HG02981 (cell line): ENCODE results near the gene PEAR1.

Experiments
- ATAC-seq: cut with Tn5 transposase; IDR thresholded peaks from one replicate; pipeline ENCODE4 v1.9.1; 2021; ENCODE audit warnings: mild to moderate bottlenecking, moderate library complexity; ENCODE audit not compliant: unreplicated experiment

PEAR1 gene, protein sequence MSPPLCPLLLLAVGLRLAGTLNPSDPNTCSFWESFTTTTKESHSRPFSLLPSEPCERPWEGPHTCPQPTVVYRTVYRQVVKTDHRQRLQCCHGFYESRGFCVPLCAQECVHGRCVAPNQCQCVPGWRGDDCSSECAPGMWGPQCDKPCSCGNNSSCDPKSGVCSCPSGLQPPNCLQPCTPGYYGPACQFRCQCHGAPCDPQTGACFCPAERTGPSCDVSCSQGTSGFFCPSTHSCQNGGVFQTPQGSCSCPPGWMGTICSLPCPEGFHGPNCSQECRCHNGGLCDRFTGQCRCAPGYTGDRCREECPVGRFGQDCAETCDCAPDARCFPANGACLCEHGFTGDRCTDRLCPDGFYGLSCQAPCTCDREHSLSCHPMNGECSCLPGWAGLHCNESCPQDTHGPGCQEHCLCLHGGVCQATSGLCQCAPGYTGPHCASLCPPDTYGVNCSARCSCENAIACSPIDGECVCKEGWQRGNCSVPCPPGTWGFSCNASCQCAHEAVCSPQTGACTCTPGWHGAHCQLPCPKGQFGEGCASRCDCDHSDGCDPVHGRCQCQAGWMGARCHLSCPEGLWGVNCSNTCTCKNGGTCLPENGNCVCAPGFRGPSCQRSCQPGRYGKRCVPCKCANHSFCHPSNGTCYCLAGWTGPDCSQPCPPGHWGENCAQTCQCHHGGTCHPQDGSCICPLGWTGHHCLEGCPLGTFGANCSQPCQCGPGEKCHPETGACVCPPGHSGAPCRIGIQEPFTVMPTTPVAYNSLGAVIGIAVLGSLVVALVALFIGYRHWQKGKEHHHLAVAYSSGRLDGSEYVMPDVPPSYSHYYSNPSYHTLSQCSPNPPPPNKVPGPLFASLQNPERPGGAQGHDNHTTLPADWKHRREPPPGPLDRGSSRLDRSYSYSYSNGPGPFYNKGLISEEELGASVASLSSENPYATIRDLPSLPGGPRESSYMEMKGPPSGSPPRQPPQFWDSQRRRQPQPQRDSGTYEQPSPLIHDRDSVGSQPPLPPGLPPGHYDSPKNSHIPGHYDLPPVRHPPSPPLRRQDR

DNA sequence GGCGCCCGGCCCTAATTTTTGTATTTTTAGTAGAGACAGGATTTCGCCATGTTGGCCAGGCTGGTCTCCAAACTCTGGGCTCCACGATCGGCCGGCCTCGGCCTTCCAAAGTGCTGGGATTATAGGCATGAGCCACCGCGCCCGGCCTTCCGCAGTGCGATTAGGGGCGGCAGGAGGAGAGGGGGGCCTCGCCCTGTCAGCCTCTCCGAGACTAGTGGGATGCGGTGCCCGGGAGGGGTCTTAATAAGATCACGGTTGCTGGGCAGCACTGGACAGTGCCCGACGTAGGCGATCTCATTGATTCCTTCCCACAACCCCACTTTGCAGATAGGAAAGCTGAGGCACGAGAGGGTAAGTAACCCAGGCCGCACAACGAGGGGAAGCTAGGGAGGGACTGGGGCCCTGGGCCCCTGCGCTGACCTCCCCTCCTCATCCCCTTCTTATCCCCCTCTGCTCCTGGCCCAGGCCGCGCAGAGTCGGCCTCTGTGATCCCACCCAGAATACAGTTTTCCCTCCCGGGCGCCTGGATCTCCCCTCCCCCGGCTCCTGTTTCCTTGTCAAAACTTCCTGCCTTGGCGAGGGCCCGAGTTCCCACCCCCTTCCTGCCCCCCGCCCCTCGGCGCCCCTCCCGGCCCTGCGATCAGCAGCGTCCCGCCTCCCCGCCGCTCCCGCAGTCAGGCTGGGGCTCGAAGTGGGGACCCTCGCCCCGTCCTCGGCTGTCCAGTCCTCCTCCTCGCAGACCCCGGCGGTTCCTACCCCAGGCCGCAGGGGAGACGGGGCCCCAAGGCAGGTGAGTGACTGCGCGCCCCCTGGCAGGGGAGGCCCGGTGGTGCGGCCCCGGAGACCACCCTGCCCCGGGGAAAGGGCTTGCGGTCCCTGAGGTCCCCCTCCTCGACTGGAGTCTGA is at the start of gene PEAR1:
TSS of gene PEAR1 (plus strand) at position 671 of the 906 bp plus-strand sequence. CDS start 10,209 bp downstream, outside the sequence.
- no peak for ATAC-seq

DNA sequence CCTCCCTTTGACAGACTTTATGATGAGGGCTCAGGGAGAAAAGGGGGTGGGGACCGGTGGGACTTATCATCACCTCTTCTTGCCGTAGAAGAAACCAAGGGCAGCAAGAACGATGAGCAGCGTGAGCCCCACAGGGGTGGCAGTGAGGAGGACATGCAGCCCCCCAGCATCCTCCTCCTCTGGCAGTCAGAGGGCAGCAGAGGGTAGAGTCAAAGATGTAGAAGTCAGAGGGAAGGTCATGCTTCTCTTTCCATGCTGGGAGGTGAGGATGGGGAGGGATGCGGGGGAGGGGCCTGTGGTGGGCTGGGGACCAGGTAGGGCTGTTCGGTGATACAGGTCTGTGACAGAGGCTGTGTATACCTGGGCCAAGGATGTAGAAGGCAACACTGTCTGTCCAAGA is 49.4 kb upstream of the PEAR1 start:
- ATAC-seq = no peak

DNA sequence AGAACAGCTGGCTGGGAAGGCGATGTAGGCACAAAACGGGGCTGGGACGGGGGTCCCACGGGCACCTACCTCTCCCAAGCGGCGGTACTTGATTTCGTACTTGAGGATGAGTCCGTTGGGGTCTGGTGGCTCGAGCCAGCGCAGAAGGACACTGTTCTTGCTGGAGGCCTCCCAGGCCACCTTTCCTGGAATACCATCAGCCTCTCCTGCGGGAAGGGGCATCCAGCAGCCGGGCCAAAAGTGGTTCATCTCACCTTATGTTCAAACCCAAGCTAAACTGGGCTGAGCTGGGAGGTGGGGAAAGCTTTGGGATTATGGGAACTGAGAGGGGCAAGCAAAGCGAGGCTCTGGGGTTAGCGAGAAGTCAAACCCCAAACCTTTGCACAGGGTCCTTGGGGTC is 48.9 kb upstream of the PEAR1 start:
- no peak for ATAC-seq

DNA sequence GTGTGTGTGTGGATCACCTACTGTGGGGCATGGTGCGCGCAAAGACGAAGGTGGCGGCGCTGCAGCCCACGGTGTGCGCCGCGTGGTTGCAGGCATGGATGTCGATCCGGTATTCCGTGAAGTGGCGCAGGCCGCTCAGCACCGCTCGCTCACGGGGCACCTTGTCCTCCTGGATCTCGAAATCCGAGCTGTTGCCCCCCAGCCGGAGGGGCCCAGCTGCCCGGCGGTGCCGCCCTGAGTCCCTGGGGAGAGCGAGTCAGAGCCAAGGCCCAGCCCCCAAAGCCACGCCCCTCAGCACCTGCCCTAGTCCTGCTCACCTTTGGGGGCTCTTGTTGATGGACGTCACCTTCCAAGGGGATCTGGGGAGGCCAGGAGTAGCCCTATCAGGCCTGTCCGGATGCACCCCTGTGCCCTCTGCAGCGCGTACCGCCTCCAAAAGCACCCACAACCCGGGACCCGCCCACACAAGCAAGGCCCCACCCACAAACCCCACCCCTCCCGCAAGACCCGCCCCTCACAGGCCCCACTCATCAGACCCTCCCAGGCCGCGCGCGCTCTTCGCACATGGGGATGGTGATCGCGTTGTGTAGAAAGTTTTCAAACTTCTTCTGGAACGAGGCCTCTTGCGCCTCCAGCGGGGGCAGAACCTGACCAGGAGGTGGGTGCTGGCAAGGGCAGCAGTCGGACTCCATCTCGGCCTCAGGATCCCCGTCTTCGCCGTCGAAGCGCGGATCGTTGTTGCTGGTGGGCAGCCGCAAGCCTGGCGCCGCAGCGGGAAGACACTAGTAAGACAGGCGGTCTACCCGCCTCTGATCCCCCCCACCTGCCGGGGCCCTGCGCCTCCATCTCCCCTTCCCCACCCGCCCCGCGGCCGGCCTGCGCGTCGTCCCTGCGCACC is 48.2 kb upstream of the PEAR1 start:
- no peak for ATAC-seq

- ATAC-seq = no peak
These were observed 47.5 kb upstream of the PEAR1 start for GRCh38 chr1:156845953-156846545.

DNA sequence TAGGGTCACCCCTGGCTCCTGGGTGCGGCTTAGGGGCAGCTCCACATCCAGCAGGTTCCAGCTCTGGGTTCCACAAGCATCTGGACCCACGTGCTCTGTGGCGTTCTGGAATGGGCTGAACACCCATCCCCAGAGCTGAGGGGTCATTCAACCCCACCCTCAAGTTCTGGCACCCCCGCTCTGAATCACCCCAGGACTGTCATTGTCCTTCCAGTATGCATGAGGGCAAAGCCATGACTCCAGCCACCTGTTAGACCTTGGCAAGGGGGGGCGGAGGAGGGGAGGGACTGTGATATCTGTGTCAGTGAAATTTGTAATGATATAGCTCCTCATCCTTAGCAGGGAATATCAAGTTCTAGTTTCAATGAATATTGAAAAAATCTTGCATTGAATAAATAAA is 46.9 kb upstream of the PEAR1 start:
- no peak for ATAC-seq

GRCh38 chr1:156847591-156848460 is 45.7 kb upstream of the PEAR1 start:
- ATAC-seq = no peak

GRCh38 chr1:156848461-156849150 is 44.9 kb upstream of the PEAR1 start:
- ATAC-seq = no peak

- no peak for ATAC-seq
These were observed 44.4 kb upstream of the PEAR1 start for GRCh38 chr1:156849151-156849496.

DNA sequence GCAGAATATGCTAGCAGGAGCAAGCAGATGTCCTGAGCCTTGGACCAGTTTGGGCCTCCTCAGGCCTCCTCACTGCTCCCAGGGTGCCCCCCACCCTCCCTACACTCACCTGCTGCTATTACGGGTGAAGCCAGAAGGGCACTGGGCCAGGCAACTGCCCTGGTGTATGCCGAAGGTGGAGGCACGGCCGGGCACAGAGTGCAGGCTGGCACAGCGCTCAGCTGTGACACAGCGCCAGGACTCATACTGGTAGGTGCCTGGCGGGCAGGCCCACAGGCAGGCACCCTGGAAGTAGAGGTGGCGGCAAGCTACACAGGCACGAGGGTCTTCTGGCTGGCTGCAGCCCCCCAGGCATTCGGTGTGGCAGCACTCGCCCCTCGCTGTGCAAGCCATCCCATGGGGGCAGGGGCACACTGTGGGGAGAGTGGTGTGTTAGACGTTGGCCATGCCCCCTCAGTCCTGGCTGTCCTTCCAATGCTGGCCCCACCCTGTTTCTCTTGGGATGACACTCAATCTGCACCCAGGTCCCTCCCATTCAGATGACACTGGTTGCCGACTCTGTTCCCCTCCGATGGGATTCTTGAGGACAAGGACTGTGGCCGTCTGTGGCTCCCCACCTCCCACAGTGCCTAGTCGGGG is 41.6 kb upstream of the PEAR1 start:
- ATAC-seq = no peak

- no peak for ATAC-seq
These were observed 41.1 kb upstream of the PEAR1 start for GRCh38 chr1:156852418-156852874.

DNA sequence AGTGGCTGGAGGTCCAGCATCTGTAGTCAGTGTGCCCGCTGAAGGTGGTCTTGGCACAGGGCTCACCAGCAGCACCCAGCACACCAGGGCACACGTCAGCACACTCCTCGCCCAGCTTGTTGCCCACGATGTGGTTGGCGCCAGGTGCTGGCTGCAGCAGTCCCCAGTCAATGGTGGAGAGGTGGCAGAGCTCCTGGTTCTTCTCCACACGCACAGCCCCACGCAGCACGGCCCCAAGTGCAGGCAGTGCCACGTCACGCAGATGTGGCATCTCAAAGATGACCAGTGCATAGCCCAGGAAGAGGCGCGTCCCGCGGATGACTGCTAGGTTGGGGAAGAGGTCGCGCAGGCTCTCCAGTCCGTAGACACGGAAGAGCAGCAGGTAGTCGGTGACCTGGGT is 39.8 kb upstream of the PEAR1 start:
- no peak for ATAC-seq

DNA sequence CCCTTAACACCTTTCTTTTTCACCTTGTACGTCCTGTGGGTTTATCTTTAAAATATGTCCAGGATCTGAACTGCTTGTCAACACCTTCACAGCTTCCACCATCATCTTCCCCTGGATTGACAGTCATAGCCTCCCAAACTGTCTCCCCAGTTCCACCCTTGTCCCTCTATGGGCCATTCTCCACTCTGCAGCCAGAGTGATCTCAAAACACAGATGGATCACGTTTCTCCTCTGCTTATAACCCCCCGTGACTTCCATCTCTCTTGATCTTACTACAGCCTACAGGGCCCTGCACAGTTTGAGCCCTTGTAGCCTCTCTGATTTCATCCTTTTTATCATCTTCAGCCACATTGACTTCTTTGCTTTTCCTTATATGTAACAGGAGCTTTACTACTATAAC is 38.9 kb upstream of the PEAR1 start:
- ATAC-seq = no peak

DNA sequence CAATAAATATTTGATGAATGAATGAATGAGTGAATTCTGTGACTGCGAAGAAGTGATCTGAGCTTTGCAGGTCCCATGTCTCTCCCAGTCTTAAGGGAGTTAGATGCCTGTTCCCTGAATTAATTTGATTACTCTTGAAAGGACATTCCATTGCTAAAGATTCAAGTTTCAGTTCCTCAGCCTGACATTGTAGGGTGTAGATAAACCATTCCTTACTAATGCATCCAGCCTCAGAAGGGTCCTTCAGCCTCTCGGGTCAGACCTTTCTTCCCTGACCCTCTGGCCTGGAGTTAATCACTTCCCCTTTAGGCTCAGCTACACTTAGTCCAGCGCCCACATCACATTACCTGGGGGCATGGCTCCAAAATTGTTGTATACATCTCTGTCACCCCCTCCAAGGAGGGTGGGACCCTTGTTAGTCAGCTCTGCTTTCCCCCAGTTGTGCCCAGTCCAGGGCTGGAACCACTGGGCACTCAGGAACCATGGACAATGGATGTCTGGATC is 37.2 kb upstream of the PEAR1 start:
- ATAC-seq = no peak

DNA sequence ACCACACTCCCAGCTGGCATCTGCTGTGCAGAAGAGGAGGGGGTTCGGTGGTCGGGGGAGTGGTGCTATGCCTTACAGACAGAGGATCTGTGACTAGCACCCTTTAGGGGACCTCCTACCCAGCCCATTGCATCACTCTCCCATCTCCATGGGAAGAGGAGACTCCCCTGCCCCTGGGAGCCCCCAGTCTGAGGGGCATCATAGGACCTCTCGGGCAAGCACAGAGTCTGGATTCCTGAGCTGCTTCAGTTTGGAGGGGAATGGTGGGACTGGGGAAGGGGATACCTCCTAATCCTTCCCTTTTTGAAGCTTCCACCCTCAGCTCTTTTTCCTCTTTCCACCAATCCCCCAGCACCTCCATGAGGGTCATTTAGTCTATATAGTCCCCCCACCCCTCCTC is 36.0 kb upstream of the PEAR1 start:
- no peak for ATAC-seq

DNA sequence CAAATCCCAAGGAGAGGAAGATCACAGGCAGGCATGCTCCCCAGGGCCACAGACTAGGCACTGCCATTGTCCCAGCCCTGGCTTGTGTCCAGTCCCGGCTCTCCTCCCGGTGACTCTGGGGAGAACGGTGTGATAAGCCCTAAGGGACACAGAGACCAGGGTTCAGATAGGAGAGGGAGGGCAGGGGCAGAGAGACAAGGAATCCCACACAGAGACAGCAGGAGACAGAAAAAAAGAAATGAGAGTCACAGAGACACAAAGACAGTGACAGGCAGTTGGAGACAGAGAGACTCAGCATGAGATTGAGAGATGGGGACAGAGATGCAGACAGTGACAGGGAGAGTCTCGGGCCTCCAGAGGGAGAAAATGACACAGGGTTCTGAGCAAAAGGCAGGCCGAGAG is 35.0 kb upstream of the PEAR1 start:
- ATAC-seq = no peak

DNA sequence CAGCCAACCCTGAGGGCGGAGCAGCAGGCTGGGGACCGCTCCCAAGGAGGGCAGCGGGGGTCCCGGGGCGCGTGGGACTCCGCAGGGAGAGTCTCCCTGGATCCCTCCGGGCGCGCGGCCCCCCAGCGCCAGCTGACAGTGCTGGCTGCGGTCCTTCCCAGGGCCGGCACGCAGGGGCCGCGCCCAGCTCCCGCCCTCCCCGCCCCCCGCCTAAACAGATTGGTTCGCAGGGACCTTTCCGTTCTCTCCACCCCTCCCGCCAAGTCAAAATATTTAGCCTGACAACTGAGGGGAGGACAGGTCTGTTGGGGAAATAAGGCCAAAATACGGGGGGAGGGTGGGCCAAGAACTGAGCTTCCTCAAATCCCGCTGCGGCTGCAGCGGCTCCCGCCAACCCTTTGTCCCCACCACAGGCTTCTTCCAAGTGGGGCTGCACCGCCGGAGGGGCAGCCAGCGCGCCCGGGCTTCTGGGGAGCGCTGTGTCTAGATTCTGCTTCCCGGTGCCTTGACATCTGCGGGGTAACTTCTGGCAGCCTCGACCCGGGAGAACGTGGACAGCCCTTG is 34.5 kb upstream of the PEAR1 start, which contains the start of gene INSRR:
TSS of gene INSRR (minus strand) at position 159 of the 564 bp plus-strand sequence. CDS start 496 bp downstream, outside the sequence.
- no peak for ATAC-seq
